GM19438 (cell line): Measurements from ENCODE around the gene RANBP1.
A peak's percentile ranks its signal among the peaks of the same experiment; 100 is the strongest.

Experiments
- ATAC-seq: cut with Tn5 transposase; IDR thresholded peaks from one replicate; pipeline ENCODE4 v1.9.1; 2021; ENCODE audit warnings: low read depth; ENCODE audit not compliant: unreplicated experiment

Gene RANBP1

GRCh38 chr22:20106849-20107237, 9.1 kb upstream of the RANBP1 start:
- ATAC-seq: no peak

GRCh38 chr22:20107471-20107901, 8.4 kb upstream of the RANBP1 start:
- ATAC-seq: no peak

- no peak for ATAC-seq
These were observed 7.8 kb upstream of the RANBP1 start for GRCh38 chr22:20107951-20108756.

GRCh38 chr22:20108757-20109230, 7.1 kb upstream of the RANBP1 start:
- no peak for ATAC-seq

DNA sequence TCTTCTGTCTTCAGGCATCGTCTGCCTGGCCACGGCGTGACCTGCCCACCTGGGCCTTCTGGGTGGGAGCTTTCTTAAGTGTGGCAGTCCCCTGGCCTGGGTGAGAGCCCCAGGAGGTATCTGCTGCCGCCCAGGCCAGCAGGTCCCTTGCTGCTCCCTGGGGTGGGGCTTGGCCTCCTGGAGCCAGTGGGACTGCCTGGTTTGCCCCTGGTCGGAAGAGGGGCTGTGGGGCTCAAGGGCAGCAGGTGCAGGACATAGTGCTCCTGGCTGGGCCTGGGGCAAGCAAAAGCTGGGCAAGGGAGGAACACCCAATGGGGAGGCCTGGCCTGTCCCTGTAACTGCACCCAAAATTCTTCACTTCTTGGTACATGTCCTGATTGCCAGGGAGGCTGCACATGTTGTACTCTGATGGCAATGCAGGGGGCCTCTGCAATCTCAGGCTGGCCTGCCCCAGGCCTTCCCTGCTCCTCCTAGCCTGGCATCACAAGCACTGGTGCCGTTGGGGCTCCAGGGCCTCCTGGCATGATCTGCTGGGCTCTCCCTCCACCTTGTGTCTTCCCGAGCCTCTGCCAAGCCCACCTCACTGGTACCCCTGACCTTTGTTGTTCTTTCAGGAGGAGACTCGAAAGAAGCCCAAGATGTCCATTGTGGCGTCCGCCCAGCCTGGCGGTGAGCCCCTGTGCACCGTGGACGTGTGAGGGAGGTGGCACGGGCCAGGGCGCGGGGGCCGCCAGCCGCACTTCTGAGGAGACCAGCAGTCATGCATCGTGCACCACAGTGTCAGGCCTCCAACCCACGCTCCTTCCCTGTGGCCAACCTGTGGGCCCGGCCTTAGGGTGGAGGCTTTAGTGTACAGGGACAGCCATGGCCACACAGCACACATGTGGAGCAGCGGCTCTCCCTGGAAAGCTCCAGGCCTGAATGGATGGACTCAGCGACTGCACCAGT, 6.2 kb upstream of the RANBP1 start:
- no peak for ATAC-seq

- ATAC-seq: no peak
These were observed 5.4 kb upstream of the RANBP1 start for GRCh38 chr22:20110359-20110985.

GRCh38 chr22:20111045-20111688, 4.7 kb upstream of the RANBP1 start:
- ATAC-seq: no peak

- ATAC-seq: no peak
These were observed 3.9 kb upstream of the RANBP1 start for GRCh38 chr22:20111689-20112622.

GRCh38 chr22:20112623-20113511, 3.0 kb upstream of the RANBP1 start:
- ATAC-seq: no peak

GRCh38 chr22:20113551-20114310, 2.2 kb upstream of the RANBP1 start:
- no peak for ATAC-seq

DNA sequence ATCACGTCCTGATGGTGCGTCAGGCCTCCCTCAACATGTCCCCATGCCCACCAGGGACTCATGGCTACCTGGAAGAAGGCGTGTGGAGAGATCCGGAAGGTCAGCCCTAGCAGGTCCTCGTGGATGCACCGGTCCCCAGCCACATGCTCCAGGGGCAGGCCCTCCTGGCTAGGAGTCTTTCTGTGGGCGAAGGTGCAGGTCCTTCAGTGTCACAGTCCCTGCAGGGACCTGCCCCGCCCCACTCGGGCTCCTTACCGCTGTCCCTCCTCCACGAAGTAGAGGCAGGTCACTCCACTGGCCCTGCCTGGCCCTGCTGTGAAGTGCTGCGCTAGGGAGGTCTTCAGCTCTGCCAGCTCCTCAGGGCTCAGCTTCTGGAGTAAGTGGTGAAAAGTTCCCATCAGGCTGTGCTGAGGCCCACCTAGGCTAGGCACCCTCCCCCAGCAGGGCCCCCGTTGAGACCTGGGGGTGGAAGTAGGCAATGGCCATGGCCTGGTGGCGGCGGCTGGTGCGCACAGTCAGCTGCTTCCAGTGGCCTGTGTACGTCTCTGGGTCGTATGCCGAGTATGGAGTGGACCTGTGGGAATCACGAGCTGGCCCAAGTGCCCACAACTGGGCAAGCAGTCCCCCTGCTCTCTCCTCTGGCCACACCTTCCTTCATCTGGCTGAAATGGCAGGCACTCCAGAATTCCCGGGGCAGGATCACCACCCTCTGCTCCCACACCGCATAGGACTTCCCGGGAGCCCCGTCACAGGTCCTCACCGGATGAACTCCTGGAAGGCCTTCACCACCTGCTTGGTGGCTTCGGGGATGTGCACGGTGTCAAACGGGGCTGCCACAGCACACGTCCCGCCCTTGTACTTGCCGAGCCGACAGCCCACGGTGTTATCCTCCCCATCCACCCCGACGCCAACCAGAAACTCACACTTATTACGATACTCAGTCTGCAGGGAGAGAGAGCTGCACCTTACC, 1.1 kb upstream of the RANBP1 start:
- no peak for ATAC-seq

- ATAC-seq: no peak
These were observed 559 bp downstream of the RANBP1 start for GRCh38 chr22:20116376-20116950.

- ATAC-seq: peak; percentile 68
These were observed 1.2 kb downstream of the RANBP1 start, which contains the start of gene TRMT2A for GRCh38 chr22:20116951-20117632. TSS of gene TRMT2A (minus strand) at chr22:20117226. CDS start at chr22:20116906, 320 bp downstream.

- peak; percentile 11 for ATAC-seq
These were observed 1.9 kb downstream of the RANBP1 start for GRCh38 chr22:20117633-20118299.
